Endothelial cell (in vitro differentiated cells): ENCODE data around the gene NMNAT3. TPM values are rescaled to one million over a fixed set of nuclear protein-coding genes. Genes with fewer than 3 reads are reported as not detected.

Source experiments
- DNase-seq: peaks from one replicate; pipeline ENCODE4 v3.0.0; 2021; ENCODE audit warnings: low spot score
- H3K27ac Mint-ChIP-seq: one replicate; pipeline ENCODE4 v1.8.0; 2021; ENCODE audit warnings: mixed read lengths, inconsistent platforms; ENCODE audit not compliant: unreplicated experiment
- H3K27me3 Mint-ChIP-seq: one replicate; pipeline ENCODE4 v1.8.0; 2021; ENCODE audit warnings: mild to moderate bottlenecking, moderate library complexity, mixed read lengths, inconsistent platforms; ENCODE audit not compliant: unreplicated experiment
- H3K36me3 Mint-ChIP-seq: one replicate; pipeline ENCODE4 v1.8.0; 2021; ENCODE audit warnings: mild to moderate bottlenecking, low read depth, mixed read lengths, inconsistent platforms; ENCODE audit not compliant: unreplicated experiment
- H3K4me1 Mint-ChIP-seq: one replicate; pipeline ENCODE4 v1.8.0; 2021; ENCODE audit warnings: mild to moderate bottlenecking, mixed read lengths, inconsistent platforms; ENCODE audit not compliant: unreplicated experiment
- H3K4me3 Mint-ChIP-seq: one replicate; pipeline ENCODE4 v1.8.0; 2021; ENCODE audit warnings: mild to moderate bottlenecking, mixed read lengths, inconsistent platforms; ENCODE audit not compliant: unreplicated experiment
- H3K9me3 Mint-ChIP-seq: one replicate; pipeline ENCODE4 v1.8.0; 2021; ENCODE audit warnings: mixed read lengths, inconsistent platforms; ENCODE audit not compliant: unreplicated experiment
- CTCF ChIP-seq: fragments of 200-600 bp; sonication (generic); IDR thresholded peaks from one replicate; pipeline ENCODE4 v1.5.0; 2021; ENCODE audit warnings: antibody characterized with exemption; ENCODE audit not compliant: unreplicated experiment
- total RNA-seq: library from RNA; stranded (reverse); fragmentation: NEBNext Ultra II Directional; extraction: Animal tissue kit (Norgen Biotek cat#: 25700); gene quantifications from one replicate; pipeline ENCODE4 v1.2.1, GENCODE V29; 2021; ENCODE audit not compliant: unreplicated experiment

NMNAT3 gene
- total RNA-seq, 1 donor from 2014 or later, result 0.62 TPM

GRCh38 chr3:139561959-139562676 is 115.7 kb downstream of the NMNAT3 start:
- TF ChIP-seq CTCF, result peak; percentile 73
- H3K27me3 Mint-ChIP-seq, result no peaks in the 10 kb centered on the region
- no peaks in the 10 kb centered on the region for H3K4me1 Mint-ChIP-seq
- no peaks in the 10 kb centered on the region for H3K36me3 Mint-ChIP-seq
- no peak overlapping the region for H3K4me3 Mint-ChIP-seq
- H3K27ac Mint-ChIP-seq, result no peak overlapping the region
- H3K9me3 Mint-ChIP-seq, result no peaks in the 10 kb centered on the region
- peak; percentile 55 for DNase-seq

- no peaks in the 10 kb centered on the region for H3K27me3 Mint-ChIP-seq
- no peak overlapping the region for H3K27ac Mint-ChIP-seq
- H3K36me3 Mint-ChIP-seq, result no peaks in the 10 kb centered on the region
- no peaks in the 10 kb centered on the region for H3K9me3 Mint-ChIP-seq
- H3K4me3 Mint-ChIP-seq, result no peak overlapping the region
- TF ChIP-seq CTCF, result no peak
- H3K4me1 Mint-ChIP-seq, result no peaks in the 10 kb centered on the region
- no peak for DNase-seq
These were observed 116.4 kb downstream of the NMNAT3 start for GRCh38 chr3:139561255-139561817.

GRCh38 chr3:139560411-139560810 is 117.4 kb downstream of the NMNAT3 start:
- Mint-ChIP-seq H3K9me3 (no peaks in the 10 kb centered on the region), H3K4me1 (no peaks in the 10 kb centered on the region), H3K36me3 (no peaks in the 10 kb centered on the region), H3K4me3 (no peak overlapping the region), H3K27ac (no peak overlapping the region), H3K27me3 (no peaks in the 10 kb centered on the region)
- no peak for DNase-seq
- TF ChIP-seq CTCF, result no peak

GRCh38 chr3:139559541-139559940 is 118.2 kb downstream of the NMNAT3 start:
- Mint-ChIP-seq H3K4me3 (no peak overlapping the region), H3K27me3 (no peaks in the 10 kb centered on the region), H3K9me3 (no peaks in the 10 kb centered on the region), H3K27ac (no peak overlapping the region), H3K4me1 (no peaks in the 10 kb centered on the region), H3K36me3 (no peaks in the 10 kb centered on the region)
- no peak for DNase-seq
- TF ChIP-seq CTCF, result no peak
